GM19455 (cell line): ENCODE results near the gene C6orf52.
"Not testable (repeated sequence)": the region's sequence is repeated elsewhere in the genome, so short reads cannot be mapped to it uniquely, and the experiment has no call there.

ENCODE experiments used
- ATAC-seq: cut with Tn5 transposase; IDR thresholded peaks from one replicate; pipeline ENCODE4 v1.9.1; 2021; ENCODE audit not compliant: unreplicated experiment

C6orf52 gene

GRCh38 chr6:10696655-10697054 lies 2.2 kb upstream of the C6orf52 start:
- ATAC-seq = no peak

- no peak for ATAC-seq
These were observed 756 bp upstream of the C6orf52 start for GRCh38 chr6:10695086-10695657.

- ATAC-seq = no peak
These were observed 1.4 kb downstream of the C6orf52 start for GRCh38 chr6:10692965-10693538.

GRCh38 chr6:10690651-10691445 lies 3.6 kb downstream of the C6orf52 start:
- no peak for ATAC-seq

- no peak for ATAC-seq
These were observed 6.8 kb downstream of the C6orf52 start for GRCh38 chr6:10687582-10687981.

- no peak for ATAC-seq
These were observed 7.5 kb downstream of the C6orf52 start for GRCh38 chr6:10686901-10687300.

- no peak for ATAC-seq
These were observed 9.1 kb downstream of the C6orf52 start for GRCh38 chr6:10685092-10685915.

GRCh38 chr6:10684618-10685017 lies 9.8 kb downstream of the C6orf52 start:
- no peak for ATAC-seq

GRCh38 chr6:10682355-10682988 lies 11.9 kb downstream of the C6orf52 start:
- ATAC-seq = no peak

GRCh38 chr6:10681795-10682194 lies 12.6 kb downstream of the C6orf52 start:
- ATAC-seq = no peak

- no peak for ATAC-seq
These were observed 16.0 kb downstream of the C6orf52 start for GRCh38 chr6:10678456-10678855.

- ATAC-seq = no peak
These were observed 18.0 kb downstream of the C6orf52 start for GRCh38 chr6:10676403-10676802.

GRCh38 chr6:10668126-10668917 lies 26.1 kb downstream of the C6orf52 start:
- ATAC-seq = no peak

GRCh38 chr6:10665595-10665994 lies 28.8 kb downstream of the C6orf52 start:
- not testable (repeated sequence) for ATAC-seq

- ATAC-seq = no peak
These were observed 31.7 kb downstream of the C6orf52 start for GRCh38 chr6:10662742-10663141.

- ATAC-seq = no peak
These were observed 32.2 kb downstream of the C6orf52 start for GRCh38 chr6:10662207-10662606.

- ATAC-seq = not testable (repeated sequence)
These were observed 33.8 kb downstream of the C6orf52 start for GRCh38 chr6:10660431-10661191.

- no peak for ATAC-seq
These were observed 34.6 kb downstream of the C6orf52 start for GRCh38 chr6:10659699-10660348.
